Left cardiac atrium (tissue), 4 donors: ENCODE data around the gene SMOC2. TPM values are rescaled to one million over a fixed set of nuclear protein-coding genes. Genes with fewer than 3 reads are reported as not detected.

Experiments used
- ATAC-seq, 2 donors: fragments of 200-7000 bp; cut with Tn5 transposase; one replicate each; pipeline ENCODE4 v1.9.1; 2020; ENCODE audit warnings: mild to moderate bottlenecking in 2 of 2, moderate library complexity in 2 of 2
- DNase-seq: peaks from one replicate; pipeline ENCODE4 v3.0.0-alpha.2; 2020
- intact Hi-C, 2 donors: fragments of 100-400 bp; cut with DNase I; formaldehyde crosslinking; loops; one replicate each; pipeline versions ENCODE4 v1.14.1 to v1.15.1; 2022 to 2023
- total RNA-seq, 2 donors: library from RNA; stranded (reverse); fragmentation: NEBNext Ultra II Directional; extraction: Animal tissue kit (Norgen Biotek cat#: 25700); gene quantifications; one replicate each; pipeline ENCODE4 v1.2.1, GENCODE V29; 2021
- donor health status: DM: no; HTN: yes; CAD: no.
- donor health status: DM: no; HTN: yes; CAD: no; lungs with severe emphysema.
- donor health status: DM: yes; HTN: yes; CAD: no.
- donor health status: Dilated cardiomyopathy.

Gene SMOC2
- total RNA-seq, 2 donors from 2014 or later: 12.0 to 27.7 TPM

DNA sequence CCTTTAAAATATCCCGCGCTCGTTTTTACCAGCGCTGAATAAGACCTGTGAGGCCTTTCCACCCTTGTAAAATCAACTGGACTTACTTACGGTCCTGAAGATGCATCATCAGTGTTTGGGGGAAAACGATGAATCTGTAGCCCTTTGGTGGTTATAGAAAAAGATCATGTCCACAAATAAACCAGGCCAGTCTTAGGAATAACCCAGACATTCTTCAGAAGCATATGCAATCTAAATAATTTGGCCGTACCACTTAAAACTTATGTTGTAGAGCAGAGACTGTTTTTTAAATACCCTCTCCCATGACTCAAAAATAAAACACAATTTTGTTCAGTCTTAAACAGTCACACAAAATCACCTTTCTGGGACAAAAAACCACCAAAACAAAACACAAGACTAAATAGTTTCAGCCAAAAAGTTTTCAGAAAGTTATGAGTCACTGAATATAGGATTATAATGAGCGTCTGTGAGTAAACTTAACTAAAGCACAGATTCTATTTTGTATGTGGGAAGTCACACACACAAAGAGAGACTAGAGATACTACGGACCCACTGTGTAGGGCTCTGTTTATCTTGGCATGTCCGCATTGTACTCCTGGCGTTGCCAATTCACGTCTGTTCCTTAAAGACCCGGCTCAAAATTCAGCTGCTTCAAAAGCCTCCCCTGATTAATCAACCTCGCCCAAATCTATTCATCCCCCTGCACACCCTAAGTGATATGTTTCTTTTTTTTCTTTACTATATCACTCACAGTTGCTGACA is 26.5 kb upstream of the SMOC2 start:
- DNase-seq (no peak), ATAC-seq (peak in 1 of 2 donors; percentile 54)
- intact Hi-C loops: no loop called here

DNA sequence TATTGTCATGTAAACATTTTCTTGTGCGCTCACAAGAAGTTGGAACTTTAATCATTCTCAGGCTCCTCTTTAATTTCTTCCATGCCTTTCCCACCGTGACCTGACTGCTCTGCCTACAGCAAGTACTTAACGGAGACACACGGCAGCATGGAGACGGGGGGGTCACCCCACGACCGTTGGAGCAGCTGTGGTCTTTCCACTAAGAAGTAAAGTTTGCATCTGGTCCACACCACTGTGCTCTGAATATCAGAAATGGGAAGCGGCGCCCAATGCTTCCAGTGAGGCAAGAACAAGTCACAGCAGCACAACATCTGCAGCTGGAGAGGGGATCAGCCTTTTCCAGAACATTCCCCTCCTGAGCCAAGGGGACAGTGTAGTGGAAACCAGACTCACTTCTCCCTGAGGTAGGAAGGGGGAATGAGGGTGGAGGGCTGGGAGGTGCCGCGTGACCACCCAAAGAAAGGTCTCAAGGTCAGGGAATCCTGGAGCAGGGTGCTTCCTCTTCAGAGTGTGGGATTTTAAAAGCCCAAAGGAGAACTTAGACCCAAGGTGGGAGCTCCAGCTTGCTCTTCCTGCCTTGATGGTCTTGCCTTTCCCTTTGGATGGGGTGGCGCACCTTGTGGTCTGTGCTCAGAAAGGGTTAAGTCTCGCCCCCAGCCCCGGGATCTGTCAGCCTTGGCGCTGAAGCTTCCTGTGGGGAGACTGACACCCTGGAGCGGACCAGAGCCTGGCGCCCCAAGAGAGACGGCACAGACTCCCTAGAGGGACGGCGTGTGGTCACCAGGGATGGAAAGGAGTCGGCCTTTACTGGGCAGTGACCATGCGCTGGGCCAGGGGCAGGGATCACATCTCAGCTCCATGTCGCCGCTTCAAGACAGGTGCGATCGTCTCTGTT is 25.6 kb upstream of the SMOC2 start:
- intact Hi-C loops: no loop called here
- peak in 1 of 2 donors; percentile 15 for ATAC-seq
- no peak for DNase-seq

DNA sequence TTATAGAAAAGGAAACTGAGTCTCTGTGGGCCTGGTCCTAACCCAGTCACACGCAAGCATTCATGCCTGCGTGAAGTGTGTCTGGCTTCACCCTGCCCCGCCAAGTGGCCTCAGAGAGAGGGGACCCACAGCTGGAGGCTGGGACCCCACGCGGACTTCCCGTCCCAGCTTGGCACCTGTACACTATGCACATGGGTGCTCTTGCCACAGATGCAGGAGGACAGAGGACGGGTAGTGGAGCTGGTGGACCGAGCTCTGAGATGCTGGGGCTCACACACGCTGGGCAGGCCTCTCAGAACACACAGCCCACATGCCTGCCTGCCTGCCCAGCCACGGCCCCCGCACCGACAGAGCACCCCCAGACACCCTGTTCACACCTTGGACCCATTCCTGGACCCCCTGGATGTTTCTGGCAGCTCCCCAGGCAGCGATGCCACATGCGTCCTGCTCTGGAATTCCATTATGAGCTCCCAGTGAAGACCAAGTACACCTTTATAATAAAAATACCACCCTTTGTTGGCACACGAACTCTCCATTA is 24.9 kb upstream of the SMOC2 start:
- ATAC-seq: no peak
- DNase-seq: no peak
- intact Hi-C loops: no loop called here

DNA sequence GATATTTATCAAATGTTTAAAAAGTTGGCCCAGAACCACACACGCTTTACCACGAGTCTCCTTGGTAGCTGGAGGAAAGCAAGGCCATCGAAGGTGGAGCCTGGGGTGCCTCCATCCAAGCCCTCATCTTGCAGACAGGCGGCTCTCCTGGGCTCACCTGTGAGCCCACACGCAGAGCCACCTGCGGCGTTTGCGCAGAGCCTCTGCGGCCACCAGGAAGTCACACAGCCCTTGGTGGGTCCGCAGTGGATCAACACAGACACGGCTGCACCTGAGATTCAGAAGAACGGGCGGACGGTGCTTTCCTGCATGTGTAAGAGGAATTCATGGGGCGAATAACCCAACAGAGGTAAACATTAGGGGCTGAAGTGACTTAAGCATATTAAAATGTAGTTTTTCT is 24.5 kb upstream of the SMOC2 start:
- ATAC-seq (no peak), DNase-seq (no peak)
- intact Hi-C loops: no loop called here

DNA sequence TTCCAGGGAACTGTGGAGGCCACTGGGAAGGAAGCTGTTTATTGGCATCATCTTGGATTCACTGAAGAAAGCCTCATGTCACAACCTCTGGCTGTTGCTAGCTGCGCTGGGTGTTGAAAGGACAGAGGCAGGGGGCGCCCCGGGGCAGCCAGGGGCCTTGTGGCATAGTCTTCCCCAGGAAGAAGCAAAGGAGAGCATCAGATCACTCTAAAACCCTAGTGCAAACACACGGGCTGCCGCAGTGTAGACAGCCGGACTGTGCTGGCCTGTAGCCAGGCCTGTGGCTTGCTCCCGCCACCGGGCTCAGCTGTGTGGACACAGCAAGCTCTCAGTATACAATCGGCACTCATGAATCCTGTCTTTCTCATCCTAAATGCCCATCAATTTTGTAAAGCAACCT is 23.8 kb upstream of the SMOC2 start:
- intact Hi-C loops: no loop called here
- ATAC-seq (peak; percentile 24 to 25), DNase-seq (no peak)

DNA sequence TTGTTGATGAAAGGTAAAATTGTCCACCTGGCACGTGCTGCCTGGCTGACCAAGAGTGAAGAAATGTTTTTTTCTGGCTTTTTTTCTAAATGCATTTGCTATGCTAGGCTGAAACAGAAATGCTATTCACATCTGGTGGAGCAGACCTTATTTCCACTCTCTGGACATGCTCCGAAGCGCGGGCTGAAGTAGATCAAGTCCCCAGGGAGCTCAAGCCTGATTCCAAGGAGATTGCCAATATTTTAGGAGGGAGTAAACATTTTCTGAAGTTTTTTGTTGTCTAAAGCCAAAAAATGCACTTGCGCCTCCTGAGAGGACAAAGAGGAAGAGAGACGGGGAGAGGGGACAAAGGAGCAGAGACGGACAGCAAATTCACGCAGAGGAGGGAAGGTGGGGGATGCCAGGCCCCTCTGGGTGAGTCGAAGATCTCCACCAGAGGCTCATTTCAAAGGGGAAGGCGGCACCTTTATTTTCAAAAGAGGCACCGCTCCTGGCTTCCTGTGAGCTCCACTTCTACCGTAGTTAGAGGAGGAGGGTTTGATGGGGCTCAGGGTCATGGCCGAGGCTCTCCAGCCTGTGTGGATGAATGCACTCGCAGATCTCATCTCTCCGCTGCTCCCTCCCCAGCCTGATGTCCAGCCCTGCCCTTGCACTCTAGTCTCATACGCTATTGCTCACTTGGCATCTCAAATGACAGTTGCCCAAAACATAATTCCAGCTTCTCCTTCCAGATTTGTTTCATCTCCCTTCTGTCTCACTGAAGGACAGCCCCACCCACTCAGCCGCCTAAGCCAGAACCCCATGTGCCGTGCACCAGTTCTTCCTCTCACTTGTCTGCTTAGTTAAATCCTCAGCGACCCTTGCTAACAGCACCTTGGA is 23.1 kb upstream of the SMOC2 start:
- ATAC-seq (peak; percentile 31 to 60), DNase-seq (no peak)

DNA sequence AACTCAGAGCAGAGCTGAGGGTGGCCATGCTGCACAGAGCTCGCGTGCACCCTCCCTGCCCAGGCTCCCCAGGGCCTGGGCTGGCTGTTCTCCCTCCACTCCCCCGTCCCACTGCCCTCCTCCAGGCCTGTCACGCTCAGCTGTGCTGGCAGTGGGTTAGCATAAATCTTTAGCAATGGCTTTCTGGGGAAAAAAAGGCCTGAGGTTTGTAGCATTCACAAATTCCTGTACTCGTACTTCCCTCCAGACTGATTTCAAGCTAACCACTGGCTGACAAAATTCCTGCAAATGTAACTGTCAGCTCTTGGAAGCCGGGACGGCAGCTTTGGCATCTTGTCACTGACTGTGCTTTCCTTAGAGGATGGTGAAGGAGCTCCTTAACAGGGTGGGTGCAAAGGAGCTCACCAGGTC is 22.3 kb upstream of the SMOC2 start:
- intact Hi-C loops: no loop called here
- peak; percentile 19 to 70 for ATAC-seq
- no peak for DNase-seq

More for the DNA sequence above, 23.1 kb upstream of the SMOC2 start:
- intact Hi-C loops: no loop called here

DNA sequence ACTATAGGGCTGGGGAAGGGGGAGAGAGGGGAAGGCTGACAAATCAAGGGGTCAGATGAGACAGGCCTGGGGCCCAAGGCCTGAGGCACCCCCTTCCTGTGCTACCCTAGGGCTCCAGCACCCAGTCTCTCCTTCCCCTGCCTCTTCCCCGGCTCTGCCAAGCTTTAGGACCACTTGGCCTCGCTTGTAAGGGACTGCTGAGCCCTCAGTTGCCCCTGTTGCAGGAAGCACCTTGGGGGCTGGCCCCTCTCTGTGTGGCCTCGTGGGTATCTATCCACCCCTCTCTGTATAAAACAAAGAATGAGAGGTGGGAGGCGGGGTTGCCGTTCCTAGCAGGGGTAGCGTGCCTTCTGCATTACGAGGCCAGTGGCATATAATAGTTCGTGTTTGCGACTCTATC is 21.4 kb upstream of the SMOC2 start:
- DNase-seq: no peak
- intact Hi-C loops: no loop called here
- ATAC-seq: no peak

DNA sequence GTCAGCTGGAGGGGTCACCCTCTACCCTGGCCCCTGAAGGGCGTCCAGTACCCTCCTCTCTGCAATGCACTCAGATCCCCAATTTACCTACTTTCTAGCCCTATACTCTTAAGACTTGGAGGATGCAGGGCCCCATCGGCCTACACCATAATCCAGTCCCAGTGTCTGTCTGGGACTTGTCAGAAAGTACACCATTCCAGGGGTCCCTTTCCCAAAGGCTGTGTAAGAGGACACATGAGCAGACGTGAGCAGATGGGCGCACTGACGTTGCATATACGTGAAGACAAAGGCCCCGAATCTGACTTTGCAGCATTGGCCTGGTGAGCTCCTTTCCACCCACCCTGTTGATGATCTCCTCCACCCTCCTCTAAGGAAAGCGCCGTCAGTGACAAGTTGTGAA is 20.9 kb upstream of the SMOC2 start:
- DNase-seq: no peak
- intact Hi-C loops: no loop called here
- ATAC-seq: no peak

DNA sequence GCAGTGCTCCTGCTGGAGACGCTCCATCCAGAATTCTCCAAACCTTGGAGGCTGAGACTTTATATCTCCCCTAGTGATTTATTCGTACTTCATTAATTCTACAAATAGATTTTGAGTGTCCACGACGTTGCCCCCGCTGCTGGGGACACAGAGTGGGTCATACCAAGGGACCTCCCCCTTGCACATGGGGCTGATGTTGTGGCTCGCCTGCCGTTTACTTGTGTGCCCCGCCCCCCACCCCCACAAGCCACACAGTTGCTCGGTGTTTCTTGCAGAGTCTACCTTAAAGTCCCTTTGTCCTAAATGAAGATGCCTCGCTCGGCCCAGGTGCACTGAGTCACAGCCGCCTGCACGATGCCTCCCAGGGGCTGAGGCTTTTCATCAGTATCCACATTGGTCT is 20.3 kb upstream of the SMOC2 start:
- intact Hi-C loops: no loop called here
- DNase-seq (no peak), ATAC-seq (no peak)

DNA sequence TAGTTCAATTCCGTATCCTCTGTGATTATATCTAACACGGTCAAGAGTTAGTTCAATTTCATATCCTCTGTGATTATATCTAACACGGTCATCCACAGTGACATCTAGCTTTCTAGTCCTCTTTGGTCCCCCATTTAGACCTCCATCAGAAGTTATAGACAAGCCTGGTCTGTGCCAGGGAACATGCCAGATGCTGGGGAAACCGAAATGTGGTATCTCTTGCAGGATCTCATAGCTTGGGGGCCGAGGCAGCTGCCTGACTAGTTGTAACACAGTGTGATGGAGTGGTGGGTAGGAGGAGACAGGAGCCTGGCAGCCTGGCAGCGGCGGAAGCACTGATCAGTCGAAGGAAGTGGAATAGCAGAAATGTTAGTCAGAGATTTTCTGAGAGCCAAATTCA is 13.8 kb upstream of the SMOC2 start:
- intact Hi-C loops: no loop called here
- no peak for DNase-seq
- no peak for ATAC-seq

DNA sequence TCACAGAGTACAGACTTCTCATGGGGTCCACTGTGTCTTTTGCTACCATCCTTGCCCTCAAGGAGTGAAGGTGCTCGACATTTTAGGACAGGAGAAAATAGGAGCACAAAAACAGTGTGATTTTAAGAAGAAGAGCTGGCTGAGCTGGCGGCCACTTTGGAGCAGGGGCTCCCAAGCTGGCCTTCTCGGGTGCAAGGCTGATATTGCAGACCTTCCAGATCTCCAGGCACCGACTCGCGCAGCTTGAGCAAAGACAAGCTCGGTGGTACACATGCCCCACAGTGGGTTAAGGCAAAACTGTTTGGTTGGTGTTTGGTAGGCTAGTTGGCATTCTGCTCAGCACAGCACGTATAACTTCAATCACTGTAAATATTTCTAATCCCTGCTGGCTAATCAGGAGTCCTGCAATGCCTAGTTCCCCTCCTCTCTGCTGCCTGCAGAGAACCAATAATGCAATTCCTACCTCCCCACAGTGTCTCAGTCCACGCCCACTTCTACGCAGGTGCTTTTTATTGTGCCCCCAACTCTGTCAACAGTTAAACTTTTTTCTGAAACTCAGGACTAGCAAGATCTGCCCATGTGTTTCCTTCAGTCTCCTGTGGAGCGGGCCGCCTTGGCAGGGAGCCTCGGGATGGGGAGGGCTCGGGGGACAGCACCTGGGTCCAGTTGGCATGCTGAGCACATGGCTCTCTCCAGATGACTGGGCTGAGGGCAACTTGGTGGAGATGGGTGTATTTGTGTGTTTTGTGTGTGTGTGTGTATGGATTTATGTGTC is 12.7 kb upstream of the SMOC2 start:
- DNase-seq: no peak
- intact Hi-C loops: no loop called here
- no peak for ATAC-seq

DNA sequence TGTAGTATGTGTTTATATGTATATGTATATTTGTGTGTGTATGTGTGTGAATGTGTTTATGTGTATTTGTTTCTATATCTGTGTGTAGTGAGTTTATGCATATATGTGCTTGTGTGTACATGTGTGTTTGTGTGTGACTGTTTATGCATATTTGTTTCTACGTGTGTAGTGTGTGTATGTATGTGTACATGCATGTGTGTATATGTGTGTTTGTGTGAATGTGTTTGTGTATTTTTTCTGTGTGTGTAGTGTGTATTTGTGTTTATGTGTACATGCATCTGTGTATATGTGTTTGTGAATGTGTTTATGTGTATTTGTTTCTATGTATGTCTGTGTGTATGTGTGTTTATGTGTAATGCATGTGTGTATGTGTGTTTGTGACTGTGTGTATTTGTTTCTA is 12.1 kb upstream of the SMOC2 start:
- DNase-seq (no peak), ATAC-seq (no peak)
- intact Hi-C loops: no loop called here

DNA sequence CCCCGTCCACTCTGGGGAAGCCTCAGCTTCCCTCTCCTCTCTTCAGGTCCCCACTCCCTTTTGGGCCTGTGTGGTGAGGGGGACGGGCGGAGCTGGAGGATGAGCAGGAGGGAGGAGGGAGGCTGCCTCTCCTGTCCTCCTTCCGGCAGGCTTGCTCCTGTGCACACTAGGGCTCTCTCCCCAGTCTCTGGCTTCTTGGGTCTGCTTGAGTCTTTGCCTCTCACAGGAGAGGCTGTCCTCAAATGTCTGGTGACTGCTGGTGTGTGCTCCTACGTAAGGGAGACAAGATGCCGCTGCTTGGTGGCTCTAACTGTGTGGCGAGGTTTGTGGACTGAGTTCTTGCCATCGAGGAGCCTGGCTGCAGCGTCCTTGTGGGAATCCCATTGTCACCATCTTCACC is 8.8 kb upstream of the SMOC2 start:
- no peak for ATAC-seq
- intact Hi-C loops: no loop called here
- DNase-seq: no peak

DNA sequence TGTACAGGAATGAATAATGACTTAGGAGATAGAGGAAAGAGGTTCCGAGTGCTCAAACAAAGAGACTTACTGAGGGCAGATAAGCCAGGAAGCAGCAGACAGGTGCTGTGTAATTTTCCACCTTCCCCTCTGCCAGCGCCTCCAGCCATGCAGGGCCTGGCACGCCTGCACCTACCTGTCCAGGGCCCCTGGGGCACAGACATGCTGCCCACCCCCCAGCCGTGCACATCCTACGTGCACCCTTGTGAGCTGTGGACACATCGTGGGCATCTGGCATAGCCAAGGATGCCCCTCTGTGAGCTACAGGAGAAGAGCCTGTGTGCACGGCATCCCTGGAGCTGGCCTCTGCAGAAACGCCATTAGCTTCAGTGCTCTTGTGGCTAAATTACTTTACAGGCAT is 7.1 kb upstream of the SMOC2 start:
- ATAC-seq (no peak), DNase-seq (no peak)
- intact Hi-C loops: no loop called here

DNA sequence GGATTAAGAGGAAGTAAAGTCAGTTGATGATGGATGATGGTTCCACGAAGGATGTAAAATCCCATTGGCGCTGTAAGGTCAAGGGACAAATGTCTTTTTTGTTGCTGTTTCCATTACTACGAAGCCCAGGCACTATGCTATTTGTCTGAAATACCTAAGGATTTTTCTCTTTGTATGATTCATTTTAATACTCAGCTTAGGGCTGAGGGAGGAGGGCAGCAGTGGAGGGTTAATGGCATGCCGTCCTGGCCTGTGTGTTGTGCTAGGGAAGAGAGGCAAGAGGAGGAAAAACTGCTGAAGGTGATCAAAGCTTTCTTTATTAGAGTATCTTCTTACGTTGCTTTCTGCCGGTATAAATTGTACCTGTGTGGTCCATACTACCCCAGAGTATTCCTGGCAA is 6.5 kb upstream of the SMOC2 start:
- no peak for ATAC-seq
- intact Hi-C loops: no loop called here
- no peak for DNase-seq

DNA sequence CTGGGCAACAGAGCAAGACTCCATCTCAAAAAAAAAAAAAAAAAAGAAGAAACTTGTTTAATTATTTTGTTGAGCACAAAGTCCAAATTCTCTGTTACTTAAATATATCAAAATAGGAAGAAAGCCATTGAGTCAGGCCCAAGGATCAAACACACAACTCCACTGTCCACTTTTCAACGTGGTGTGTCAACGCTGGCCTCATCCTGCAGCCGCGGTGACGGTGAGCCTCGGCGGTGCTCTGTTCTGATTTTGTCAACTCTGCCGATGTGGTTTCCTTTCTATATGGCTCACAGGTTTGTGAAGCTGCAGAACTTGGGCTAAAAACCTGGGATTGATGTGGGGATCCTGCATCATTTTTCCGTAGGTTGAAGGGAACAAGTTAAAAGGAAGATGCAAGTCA is 3.2 kb upstream of the SMOC2 start:
- ATAC-seq (no peak), DNase-seq (no peak)
- intact Hi-C loops: no loop called here

DNA sequence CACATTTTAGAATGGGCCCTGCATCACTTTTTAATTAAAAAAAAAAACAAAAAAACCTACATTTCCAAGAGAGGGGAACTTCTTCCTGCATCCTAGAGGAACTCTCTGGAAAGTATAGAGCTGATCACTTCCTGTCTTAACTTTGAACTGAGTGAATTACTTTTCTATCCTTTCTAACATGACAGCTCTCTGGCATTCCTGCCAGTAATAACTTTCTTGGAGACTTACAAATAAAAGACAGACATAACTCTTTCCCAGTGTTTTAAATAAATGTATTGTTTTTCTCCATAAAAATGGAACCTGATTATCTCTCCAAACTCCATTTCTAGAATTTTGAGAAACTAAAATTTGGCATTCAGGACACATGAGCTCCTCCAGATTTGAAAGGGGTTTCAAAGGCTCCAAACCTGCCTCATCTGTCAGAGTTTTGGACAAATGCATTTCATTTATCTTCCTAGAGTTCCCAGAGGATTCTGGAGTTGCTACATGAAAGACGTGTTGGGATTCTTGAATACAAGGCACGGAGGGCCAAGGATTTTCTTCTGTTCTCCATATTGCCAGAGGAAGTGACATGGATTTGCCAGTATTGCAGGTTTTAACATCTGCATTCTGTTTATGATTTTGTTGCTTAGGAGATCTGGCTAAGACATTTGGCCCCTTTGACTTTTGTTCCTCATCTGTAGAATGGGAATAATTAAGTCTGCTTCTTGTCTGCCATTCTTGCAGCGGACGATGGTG is 2.0 kb upstream of the SMOC2 start:
- ATAC-seq (no peak), DNase-seq (no peak)
- intact Hi-C loops: no loop called here
